GM19455 (cell line): ENCODE results near the gene FHIT.

ENCODE experiments used
- ATAC-seq: cut with Tn5 transposase; IDR thresholded peaks from one replicate; pipeline ENCODE4 v1.9.1; 2021; ENCODE audit not compliant: unreplicated experiment

Gene FHIT

GRCh38 chr3:60147249-60147950 is 1103.9 kb downstream of the FHIT start:
- ATAC-seq = no peak

- no peak for ATAC-seq
These were observed 1105.1 kb downstream of the FHIT start for GRCh38 chr3:60146121-60146520.

GRCh38 chr3:60144071-60144470 is 1107.2 kb downstream of the FHIT start:
- ATAC-seq = no peak

- ATAC-seq = no peak
These were observed 1109.2 kb downstream of the FHIT start for GRCh38 chr3:60142009-60142408.

- ATAC-seq = no peak
These were observed 1111.1 kb downstream of the FHIT start for GRCh38 chr3:60140160-60140559.

GRCh38 chr3:60136601-60137000 is 1114.7 kb downstream of the FHIT start:
- no peak for ATAC-seq

GRCh38 chr3:60135474-60135873 is 1115.8 kb downstream of the FHIT start:
- ATAC-seq = no peak

GRCh38 chr3:60133269-60134162 is 1117.7 kb downstream of the FHIT start:
- ATAC-seq = no peak

- ATAC-seq = no peak
These were observed 1119.6 kb downstream of the FHIT start for GRCh38 chr3:60131618-60132017.

- no peak for ATAC-seq
These were observed 1124.5 kb downstream of the FHIT start for GRCh38 chr3:60126511-60127304.

GRCh38 chr3:60125686-60126085 is 1125.6 kb downstream of the FHIT start:
- no peak for ATAC-seq

GRCh38 chr3:60120245-60120644 is 1131.0 kb downstream of the FHIT start:
- no peak for ATAC-seq

- ATAC-seq = no peak
These were observed 1137.1 kb downstream of the FHIT start for GRCh38 chr3:60114191-60114590.

- ATAC-seq = no peak
These were observed 1144.0 kb downstream of the FHIT start for GRCh38 chr3:60107275-60107674.

GRCh38 chr3:60102154-60102553 is 1149.1 kb downstream of the FHIT start:
- ATAC-seq = no peak

- ATAC-seq = no peak
These were observed 1149.6 kb downstream of the FHIT start for GRCh38 chr3:60101621-60102020.

- ATAC-seq = no peak
These were observed 1154.8 kb downstream of the FHIT start for GRCh38 chr3:60096403-60096802.

GRCh38 chr3:60095930-60096329 is 1155.3 kb downstream of the FHIT start:
- ATAC-seq = no peak

- ATAC-seq = no peak
These were observed 1155.7 kb downstream of the FHIT start for GRCh38 chr3:60095516-60095915.

GRCh38 chr3:60094392-60094947 is 1156.8 kb downstream of the FHIT start:
- no peak for ATAC-seq

- ATAC-seq = no peak
These were observed 1160.7 kb downstream of the FHIT start for GRCh38 chr3:60090548-60090947.
